Peyer's patch (tissue), 4 donors: ENCODE results near the gene MET.

Experiments
- CTCF ChIP-seq, 6 experiments: fragments of 450-650 bp in 4 of 6; fragments of 200-600 bp in 2 of 6; sonication (generic) in 1 of 6; IDR thresholded peaks; one replicate each; pipeline ENCODE4 v1.5.1; 2017 to 2019; ENCODE audit warnings: antibody characterized with exemption in 6 of 6, mild to moderate bottlenecking in 3 of 6, moderate library complexity in 1 of 6
- POLR2A ChIP-seq, 2 donors: fragments of 450-650 bp; IDR thresholded peaks; one replicate each; pipeline ENCODE4 v1.5.1; 2017; ENCODE audit warnings: antibody characterized with exemption in 2 of 2, mild to moderate bottlenecking in 2 of 2, moderate library complexity in 2 of 2

DNA sequence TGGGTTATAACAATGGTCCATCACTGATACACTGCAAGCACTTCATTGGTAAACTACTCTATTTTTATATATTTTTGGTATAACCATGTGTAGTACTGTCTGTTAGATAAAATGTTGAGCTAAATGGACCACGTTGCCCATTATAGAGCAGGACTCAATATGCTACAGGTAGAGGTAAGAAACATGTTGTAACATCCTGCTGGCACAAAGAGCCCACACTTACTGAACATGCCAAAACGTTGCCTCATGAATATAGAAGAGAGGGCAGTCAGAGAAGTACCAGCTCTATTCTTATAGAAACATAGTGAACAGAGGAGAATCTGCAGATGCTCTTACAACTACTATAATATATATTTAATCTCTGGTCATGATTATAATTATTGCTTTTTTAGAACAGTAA, 18.4 kb upstream of the MET start:
- TF ChIP-seq POLR2A (IDR thresholded peaks at IDR 0.05) (no peak), CTCF (IDR thresholded peaks at IDR 0.05) (no peak)
